HFF-Myc (cell line): ENCODE data around the gene GINS2.

Source experiments
- DNase-seq: peaks from one replicate; pipeline ENCODE4 v3.0.0-alpha.2; 2011; ENCODE audit warnings: low read depth; ENCODE audit errors: extremely low read depth
- H3K4me3 ChIP-seq: replicated peaks from 2 replicates; pipeline ENCODE4 v1.5.1; 2011; ENCODE audit warnings: low read depth, mild to moderate bottlenecking, control low read depth, low read length
- TF ChIP-seq, protein P1 (sequence below): IDR thresholded peaks from 2 replicates; pipeline ENCODE4 v1.5.1; 2012; ENCODE audit warnings: mild to moderate bottlenecking, low read depth, low read length, control low read depth; ENCODE audit errors: missing control alignments

GINS2 gene

DNA sequence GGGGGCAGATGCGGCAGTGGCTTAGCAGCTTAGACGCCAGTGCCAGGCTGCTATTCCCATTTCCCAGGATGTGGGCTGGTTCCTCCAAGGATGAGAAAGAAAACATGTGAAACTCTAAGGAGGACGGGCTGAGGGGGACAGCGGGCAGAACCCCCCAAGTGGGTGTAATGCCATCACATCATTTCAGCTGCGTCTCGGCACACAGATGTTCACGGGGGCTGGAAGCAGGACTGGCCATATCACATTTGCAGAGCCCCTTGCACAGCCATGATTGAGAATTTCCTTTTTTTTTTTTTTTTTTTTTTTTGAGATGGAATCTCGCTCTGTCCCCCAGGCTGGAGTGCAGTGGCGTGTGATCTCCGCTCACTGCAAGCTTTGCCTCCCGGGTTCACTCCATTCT, 15.3 kb upstream of the GINS2 start:
- TF ChIP-seq, protein P1, sequence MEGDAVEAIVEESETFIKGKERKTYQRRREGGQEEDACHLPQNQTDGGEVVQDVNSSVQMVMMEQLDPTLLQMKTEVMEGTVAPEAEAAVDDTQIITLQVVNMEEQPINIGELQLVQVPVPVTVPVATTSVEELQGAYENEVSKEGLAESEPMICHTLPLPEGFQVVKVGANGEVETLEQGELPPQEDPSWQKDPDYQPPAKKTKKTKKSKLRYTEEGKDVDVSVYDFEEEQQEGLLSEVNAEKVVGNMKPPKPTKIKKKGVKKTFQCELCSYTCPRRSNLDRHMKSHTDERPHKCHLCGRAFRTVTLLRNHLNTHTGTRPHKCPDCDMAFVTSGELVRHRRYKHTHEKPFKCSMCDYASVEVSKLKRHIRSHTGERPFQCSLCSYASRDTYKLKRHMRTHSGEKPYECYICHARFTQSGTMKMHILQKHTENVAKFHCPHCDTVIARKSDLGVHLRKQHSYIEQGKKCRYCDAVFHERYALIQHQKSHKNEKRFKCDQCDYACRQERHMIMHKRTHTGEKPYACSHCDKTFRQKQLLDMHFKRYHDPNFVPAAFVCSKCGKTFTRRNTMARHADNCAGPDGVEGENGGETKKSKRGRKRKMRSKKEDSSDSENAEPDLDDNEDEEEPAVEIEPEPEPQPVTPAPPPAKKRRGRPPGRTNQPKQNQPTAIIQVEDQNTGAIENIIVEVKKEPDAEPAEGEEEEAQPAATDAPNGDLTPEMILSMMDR: no peak

DNA sequence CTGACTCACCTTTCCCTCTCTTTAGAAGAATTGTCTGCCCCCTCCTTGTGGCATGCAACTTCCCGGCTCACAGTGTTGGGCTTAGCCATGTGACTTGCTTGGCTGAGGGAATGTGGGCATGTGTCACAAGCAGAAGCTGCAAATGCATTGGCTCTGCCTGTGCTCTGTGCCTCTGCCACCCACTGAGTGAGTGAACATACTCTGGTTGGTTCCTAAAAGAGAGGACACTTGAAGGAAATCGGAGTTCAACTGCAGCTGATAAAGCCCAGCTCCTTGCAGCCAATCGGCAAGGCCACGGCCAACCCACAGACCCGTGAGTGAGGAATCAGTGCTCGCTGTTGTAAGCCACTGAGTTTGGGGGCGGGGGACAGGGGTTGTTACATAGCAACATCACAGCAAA, 10.9 kb upstream of the GINS2 start:
- no peak overlapping the region for H3K4me3 ChIP-seq
- no peak for DNase-seq
- TF ChIP-seq, protein P1: no peak

More for the DNA sequence above, 15.3 kb upstream of the GINS2 start:
- H3K4me3 ChIP-seq: no peak overlapping the region
- DNase-seq: no peak

DNA sequence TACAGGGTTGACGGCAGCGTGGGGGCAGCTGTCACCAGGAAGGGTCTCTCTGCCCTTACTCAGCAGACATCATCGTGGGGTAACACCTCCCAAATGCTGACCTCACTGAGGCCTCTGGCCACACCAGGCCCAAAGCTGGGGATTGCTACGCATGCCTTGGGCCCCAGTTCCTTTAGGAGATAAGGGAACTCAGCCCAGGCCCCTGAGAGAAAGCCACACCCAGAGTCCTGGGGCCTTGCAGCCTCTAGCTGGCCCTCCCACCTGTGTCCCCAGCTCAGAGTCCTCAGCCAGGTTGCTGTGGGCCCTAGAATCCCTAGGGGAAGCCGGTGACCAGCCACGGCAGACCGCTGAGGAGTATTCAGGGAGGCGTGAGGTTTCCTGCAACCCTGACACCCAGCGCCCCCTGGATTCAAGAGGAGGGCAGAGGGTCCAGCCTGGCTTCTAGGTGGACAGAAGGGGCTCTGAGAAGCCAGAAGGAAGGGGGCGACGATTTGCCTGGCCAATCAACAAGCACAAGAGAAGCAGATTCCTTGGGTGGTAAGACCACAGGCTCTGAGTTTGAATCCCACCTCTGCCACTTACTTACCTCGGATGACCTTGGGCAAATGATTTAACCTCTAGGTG, 10.3 kb upstream of the GINS2 start:
- no peak overlapping the region for H3K4me3 ChIP-seq
- DNase-seq: no peak
- TF ChIP-seq, protein P1: no peak

DNA sequence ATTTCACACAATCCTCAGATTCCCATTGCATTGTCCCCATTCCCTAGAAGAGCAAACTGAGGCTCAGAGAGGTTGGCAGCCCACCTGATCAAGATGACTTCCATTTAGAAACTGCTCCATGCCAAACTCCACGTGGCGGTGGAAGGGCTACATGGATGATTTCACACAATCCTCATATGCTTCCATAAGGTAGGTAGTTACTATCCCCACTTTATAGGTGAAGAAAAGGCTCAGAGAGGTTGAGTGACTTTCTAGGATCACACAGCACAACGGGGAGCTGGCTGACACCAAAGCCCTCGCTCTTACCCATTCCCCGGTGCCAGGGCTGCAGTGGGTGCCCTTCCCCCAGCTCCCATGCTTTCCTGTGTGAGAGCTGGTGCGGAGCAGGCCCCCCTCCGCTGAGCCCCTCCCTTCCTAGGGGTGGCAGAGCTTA, 9.7 kb upstream of the GINS2 start:
- no peak for DNase-seq
- H3K4me3 ChIP-seq: no peak overlapping the region
- TF ChIP-seq, protein P1: no peak

DNA sequence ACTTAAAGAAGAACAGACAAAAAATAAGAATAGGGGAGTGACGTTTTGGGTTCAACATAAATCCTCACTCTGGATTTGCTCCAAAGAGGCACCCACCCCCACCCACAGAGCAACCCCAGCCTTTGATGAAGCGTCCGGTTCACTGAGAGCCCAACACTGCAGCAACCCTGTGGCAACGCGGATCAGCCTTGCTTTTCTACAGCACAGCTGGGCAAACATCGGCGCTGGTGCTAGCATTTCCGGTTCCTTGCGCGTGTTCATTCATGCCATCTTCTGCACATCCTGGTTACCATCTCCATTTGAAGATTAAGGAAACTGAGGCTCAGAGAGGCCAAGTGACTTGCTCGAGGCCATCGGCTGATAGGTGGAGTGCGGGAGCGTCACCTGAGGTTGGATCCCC, 8.7 kb upstream of the GINS2 start:
- TF ChIP-seq, protein P1: no peak
- H3K4me3 ChIP-seq: no peak overlapping the region
- DNase-seq: no peak

DNA sequence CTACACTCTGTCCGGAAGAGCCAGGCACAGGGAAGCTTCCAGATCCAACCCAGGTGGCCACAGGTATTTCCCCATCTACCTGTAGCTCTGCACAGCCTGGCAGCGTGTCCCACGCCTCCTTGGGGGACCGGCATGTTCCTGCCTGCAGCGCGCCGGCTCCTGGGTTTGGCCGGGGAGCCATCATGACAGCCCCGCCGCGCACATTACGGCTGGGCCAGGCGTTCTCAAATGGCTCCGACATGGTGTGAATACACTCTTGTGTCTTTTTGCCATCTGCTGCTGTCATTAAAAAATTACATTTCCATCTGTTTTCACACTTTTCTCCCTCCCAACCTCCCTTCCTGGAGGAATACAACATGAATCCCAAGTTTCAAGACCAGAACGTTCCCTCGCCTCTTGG, 8.0 kb upstream of the GINS2 start:
- DNase-seq: no peak
- H3K4me3 ChIP-seq: no peak overlapping the region
- TF ChIP-seq, protein P1: no peak
